NOMO-1 treated with dmso at 0.1 percent for 144 hours (cell line): ENCODE measurements around the gene OPA3.

Source experiments
- DNase-seq: peaks from one replicate; lab custom pipeline; 2025; ENCODE audit not compliant: unreplicated experiment; lab: John Stamatoyannopoulos, UW

OPA3 gene

GRCh38 chr19:45598267-45599001 is 13.8 kb upstream of the OPA3 start:
- DNase-seq: no peak

GRCh38 chr19:45597425-45598111 is 13.0 kb upstream of the OPA3 start:
- DNase-seq: no peak

GRCh38 chr19:45595814-45596213 is 11.2 kb upstream of the OPA3 start:
- DNase-seq: no peak

- no peak for DNase-seq
Observed at GRCh38 chr19:45593520-45593919, 8.9 kb upstream of the OPA3 start.

GRCh38 chr19:45592366-45592765 is 7.8 kb upstream of the OPA3 start:
- DNase-seq: no peak

GRCh38 chr19:45591638-45592005 is 7.0 kb upstream of the OPA3 start:
- no peak for DNase-seq

GRCh38 chr19:45591004-45591637 is 6.5 kb upstream of the OPA3 start:
- no peak for DNase-seq

- no peak for DNase-seq
Observed at GRCh38 chr19:45590300-45591003, 5.8 kb upstream of the OPA3 start.

GRCh38 chr19:45589768-45590167 is 5.2 kb upstream of the OPA3 start:
- no peak for DNase-seq

- DNase-seq: no peak
Observed at GRCh38 chr19:45587873-45588272, 3.3 kb upstream of the OPA3 start.

- DNase-seq: no peak
Observed at GRCh38 chr19:45585158-45585577, 566 bp upstream of the OPA3 start.

- no peak for DNase-seq
Observed at GRCh38 chr19:45581576-45581975, 3.0 kb downstream of the OPA3 start.

- no peak for DNase-seq
Observed at GRCh38 chr19:45578861-45579260, 5.7 kb downstream of the OPA3 start.

GRCh38 chr19:45577111-45577905 is 7.3 kb downstream of the OPA3 start:
- DNase-seq: no peak

- DNase-seq: no peak
Observed at GRCh38 chr19:45576682-45577081, 7.9 kb downstream of the OPA3 start.

GRCh38 chr19:45575216-45575615 is 9.4 kb downstream of the OPA3 start:
- no peak for DNase-seq

GRCh38 chr19:45574526-45574925 is 10.1 kb downstream of the OPA3 start:
- no peak for DNase-seq

- DNase-seq: no peak
Observed at GRCh38 chr19:45571457-45572220, 13.0 kb downstream of the OPA3 start.

- DNase-seq: peak; percentile 19
Observed at GRCh38 chr19:45569619-45570421, 14.8 kb downstream of the OPA3 start.
